Measurements from ENCODE around the gene GLDC.
A peak's percentile ranks its signal among the peaks of the same experiment; 100 is the strongest.

Gene GLDC

DNA sequence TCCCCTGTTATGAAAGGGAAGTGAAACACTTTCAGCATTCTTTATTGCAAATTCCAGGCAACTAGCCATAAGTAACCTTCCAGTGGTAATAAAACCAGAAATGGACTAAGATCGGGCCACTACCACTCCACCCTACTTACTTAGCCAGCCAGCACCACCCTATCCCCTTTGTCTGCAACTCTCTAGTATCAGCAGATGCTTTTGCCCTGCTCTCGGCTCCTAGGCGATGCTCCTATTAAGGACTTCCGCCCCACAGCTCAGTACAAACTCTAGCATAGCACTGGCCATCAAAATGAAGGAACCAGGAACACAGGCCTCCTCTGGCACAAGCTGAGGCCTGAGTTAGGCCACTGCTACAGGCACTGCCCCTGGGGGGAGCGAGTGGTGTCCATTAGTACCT lies 81.2 kb downstream of the GLDC start:
- no peaks in the 10 kb centered on the region for H3K9me3 ChIP-seq (ENCODE audit: control insufficient read depth, low read length)
- H3K4me3 ChIP-seq (ENCODE audit: low read length) = no peak overlapping the region
- H3K4me1 ChIP-seq (ENCODE audit: control insufficient read depth, insufficient read depth, low read length) = peaks cover 40% of the 10 kb centered on the region
- no peaks in the 10 kb centered on the region for H3K36me3 ChIP-seq (ENCODE audit: control insufficient read depth, insufficient read depth, low read length, severe bottlenecking)
- no peak for DNase-seq (ENCODE audit: low read depth)
- H3K9ac ChIP-seq (ENCODE audit: low read length) = peak overlapping the region; percentile 54
- H3K27me3 ChIP-seq (replicated peaks; ENCODE audit: control insufficient read depth, insufficient read depth, low read length) = no peaks in the 10 kb centered on the region

DNA sequence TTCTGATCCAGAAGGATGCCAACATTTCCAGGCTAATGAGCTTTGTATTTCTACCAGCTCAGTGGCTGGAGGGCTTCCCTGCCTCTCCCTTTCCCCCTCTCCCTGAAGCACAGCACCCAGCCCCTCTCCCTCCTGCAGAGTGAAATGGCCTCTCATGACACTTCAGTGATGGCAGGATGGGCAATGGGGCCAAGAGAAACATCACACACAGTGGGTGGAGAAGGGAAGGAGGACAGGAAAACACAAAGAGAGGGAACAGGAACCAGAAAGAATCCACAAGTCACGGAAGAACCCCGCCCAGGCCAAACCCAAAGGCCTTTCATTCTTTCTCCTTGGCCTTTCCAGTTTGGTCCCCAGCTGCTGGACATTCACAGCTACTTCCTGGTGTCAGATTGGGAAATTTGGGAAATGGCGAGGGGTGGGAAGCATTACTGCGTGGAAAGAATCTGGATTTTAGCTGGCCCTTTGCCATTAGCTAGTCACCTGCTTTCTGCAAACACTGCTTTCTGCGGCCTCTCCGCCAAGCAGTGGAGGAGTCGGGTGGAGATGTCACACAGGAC lies 82.6 kb downstream of the GLDC start:
- H3K27me3 ChIP-seq (replicated peaks; ENCODE audit: control insufficient read depth, insufficient read depth, low read length) = no peaks in the 10 kb centered on the region
- H3K36me3 ChIP-seq (ENCODE audit: control insufficient read depth, insufficient read depth, low read length, severe bottlenecking) = no peaks in the 10 kb centered on the region
- peaks cover 39% of the 10 kb centered on the region for H3K4me1 ChIP-seq (ENCODE audit: control insufficient read depth, insufficient read depth, low read length)
- H3K9ac ChIP-seq (ENCODE audit: low read length) = no peak overlapping the region
- H3K4me3 ChIP-seq (ENCODE audit: low read length) = no peak overlapping the region
- H3K9me3 ChIP-seq (ENCODE audit: control insufficient read depth, low read length) = no peaks in the 10 kb centered on the region
- no peak for DNase-seq (ENCODE audit: low read depth)

DNA sequence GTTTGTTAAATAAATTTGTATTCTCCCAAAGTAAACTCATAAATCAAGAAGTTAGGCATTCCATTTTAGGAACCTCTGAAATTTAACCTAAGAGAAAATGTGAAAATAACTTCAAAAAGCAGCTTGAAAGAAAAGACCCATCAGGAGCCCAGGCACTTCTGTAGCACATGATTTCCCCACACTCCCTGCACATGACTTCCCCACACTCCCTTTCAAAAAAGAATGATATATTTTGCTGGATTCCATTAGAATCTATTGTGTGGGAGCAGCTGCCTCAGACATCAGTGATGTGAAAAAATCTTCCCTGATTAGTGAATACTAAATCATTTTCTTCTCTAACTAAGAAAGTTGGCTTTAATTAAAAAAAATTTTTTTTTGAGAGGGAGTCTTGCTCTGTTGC lies 83.3 kb downstream of the GLDC start:
- Histone ChIP-seq H3K9me3 (ENCODE audit: control insufficient read depth, low read length) (no peaks in the 10 kb centered on the region), H3K4me3 (ENCODE audit: low read length) (no peak overlapping the region), H3K9ac (ENCODE audit: low read length) (no peak overlapping the region), H3K36me3 (ENCODE audit: control insufficient read depth, insufficient read depth, low read length, severe bottlenecking) (no peaks in the 10 kb centered on the region), H3K27me3 (replicated peaks; ENCODE audit: control insufficient read depth, insufficient read depth, low read length) (no peaks in the 10 kb centered on the region), H3K4me1 (ENCODE audit: control insufficient read depth, insufficient read depth, low read length) (peaks cover 31% of the 10 kb centered on the region)
- no peak for DNase-seq (ENCODE audit: low read depth)

DNA sequence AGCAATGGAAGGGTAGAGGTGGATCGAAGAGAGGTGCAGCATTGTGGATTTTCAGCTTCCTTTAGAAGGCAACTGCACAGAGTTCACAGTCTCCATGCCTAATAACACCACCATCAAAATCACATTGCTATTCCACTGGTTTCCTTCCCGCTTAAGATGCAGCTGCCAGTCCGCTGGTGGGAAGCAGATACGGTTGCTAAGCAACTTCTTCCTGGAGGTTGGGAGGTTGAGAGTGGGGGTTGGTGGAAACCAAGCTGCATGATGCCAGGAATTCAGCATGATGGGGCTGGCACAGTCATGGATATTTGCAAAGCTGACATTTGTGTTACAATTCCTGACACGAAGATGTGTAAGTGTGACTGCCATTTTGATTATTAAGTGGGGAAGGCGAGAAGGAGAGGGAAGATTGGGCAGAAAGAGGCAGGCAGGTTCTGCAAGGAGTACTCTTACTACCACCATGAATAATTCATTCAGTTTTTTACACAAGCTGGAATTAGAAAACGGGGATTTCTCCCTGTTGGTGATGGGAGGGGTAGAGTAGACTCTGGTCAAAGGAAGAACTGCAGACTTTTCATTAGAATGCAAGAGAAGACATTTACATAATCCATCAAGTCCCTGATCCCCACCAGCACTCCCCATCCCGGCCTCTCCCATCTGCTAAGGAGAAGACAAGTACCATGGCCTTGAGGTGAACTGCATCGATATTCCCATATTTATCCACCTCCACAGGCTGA lies 87.5 kb downstream of the GLDC start:
- Histone ChIP-seq H3K27me3 (replicated peaks; ENCODE audit: control insufficient read depth, insufficient read depth, low read length) (no peaks in the 10 kb centered on the region), H3K36me3 (ENCODE audit: control insufficient read depth, insufficient read depth, low read length, severe bottlenecking) (no peaks in the 10 kb centered on the region), H3K9ac (ENCODE audit: low read length) (no peak overlapping the region), H3K4me1 (ENCODE audit: control insufficient read depth, insufficient read depth, low read length) (peaks cover 2% of the 10 kb centered on the region), H3K9me3 (ENCODE audit: control insufficient read depth, low read length) (no peaks in the 10 kb centered on the region), H3K4me3 (ENCODE audit: low read length) (no peak overlapping the region)
- DNase-seq (ENCODE audit: low read depth) = no peak

DNA sequence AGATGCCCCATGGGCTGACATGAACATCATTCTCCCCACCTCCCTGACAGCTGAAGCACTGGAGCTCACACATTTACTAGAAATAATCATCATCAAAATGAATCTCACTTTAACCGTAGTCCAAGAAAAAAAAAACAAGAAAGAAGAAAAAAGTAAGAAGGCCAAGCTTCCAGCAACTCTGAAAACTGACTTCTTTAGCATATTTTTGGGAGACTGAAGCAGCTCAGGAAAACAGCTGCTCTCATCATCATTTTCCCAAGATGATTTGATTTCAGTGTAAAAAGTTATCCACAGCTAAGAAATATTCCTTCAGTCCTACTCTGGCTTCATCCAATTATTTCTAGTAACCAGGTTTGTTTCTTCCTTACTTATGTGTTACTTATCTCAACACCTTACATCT lies 91.7 kb downstream of the GLDC start:
- H3K36me3 ChIP-seq (ENCODE audit: control insufficient read depth, insufficient read depth, low read length, severe bottlenecking) = no peaks in the 10 kb centered on the region
- H3K9ac ChIP-seq (ENCODE audit: low read length) = no peak overlapping the region
- no peaks in the 10 kb centered on the region for H3K27me3 ChIP-seq (replicated peaks; ENCODE audit: control insufficient read depth, insufficient read depth, low read length)
- H3K4me1 ChIP-seq (ENCODE audit: control insufficient read depth, insufficient read depth, low read length) = no peaks in the 10 kb centered on the region
- no peak overlapping the region for H3K4me3 ChIP-seq (ENCODE audit: low read length)
- H3K9me3 ChIP-seq (ENCODE audit: control insufficient read depth, low read length) = no peaks in the 10 kb centered on the region
- DNase-seq (ENCODE audit: low read depth) = no peak

DNA sequence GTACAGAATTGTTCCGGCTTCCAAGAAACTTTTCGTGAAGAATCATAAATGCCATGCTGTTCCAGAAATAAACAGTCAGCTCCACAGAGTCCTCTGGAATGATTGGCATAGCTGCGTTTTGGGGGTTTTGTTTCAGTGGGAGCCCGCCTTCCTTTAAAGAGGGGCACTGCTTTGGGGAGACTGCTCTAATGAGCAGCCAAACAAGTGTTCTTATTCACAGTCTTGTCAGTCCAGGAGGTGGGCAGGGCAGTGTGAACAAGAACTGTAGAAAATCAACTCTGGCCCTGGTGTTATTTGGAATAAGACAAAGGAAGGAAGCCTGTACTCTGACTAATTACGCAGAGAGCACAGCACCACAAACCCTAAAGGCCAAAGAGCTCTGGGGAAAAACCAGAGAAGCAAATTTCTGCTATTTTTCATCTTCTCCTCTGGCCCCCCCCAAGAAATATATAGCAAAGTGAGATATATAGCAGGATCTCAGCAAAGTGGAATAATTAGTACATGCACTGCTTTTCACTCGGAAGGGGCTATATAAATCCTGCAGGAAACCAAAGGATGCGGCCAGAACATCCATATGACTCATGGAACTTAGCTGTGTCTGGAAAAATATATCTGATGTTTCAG lies 92.9 kb downstream of the GLDC start:
- Histone ChIP-seq H3K9ac (ENCODE audit: low read length) (no peak overlapping the region), H3K9me3 (ENCODE audit: control insufficient read depth, low read length) (no peaks in the 10 kb centered on the region), H3K4me3 (ENCODE audit: low read length) (no peak overlapping the region), H3K36me3 (ENCODE audit: control insufficient read depth, insufficient read depth, low read length, severe bottlenecking) (no peaks in the 10 kb centered on the region), H3K4me1 (ENCODE audit: control insufficient read depth, insufficient read depth, low read length) (no peaks in the 10 kb centered on the region), H3K27me3 (replicated peaks; ENCODE audit: control insufficient read depth, insufficient read depth, low read length) (no peaks in the 10 kb centered on the region)
- DNase-seq (ENCODE audit: low read depth) = peak; percentile 57

DNA sequence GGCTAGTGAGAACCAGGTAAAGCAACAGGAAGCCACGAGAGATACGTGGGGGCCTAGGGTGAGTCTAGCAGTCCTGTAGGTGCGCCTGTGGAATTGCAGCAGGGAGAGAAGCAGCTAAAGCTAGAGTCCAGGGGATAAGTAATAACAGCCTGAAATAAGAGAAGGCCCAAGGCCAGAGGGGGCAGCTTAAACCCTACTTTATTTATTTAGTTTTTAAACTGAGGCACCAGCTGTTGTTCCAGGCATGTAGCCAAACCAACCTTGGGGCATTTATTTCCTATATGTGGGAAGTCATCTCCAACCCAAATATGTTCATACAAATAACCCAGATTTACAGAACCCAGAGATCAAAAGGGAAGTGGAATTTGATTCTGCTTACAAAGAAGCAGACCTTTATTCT lies 93.5 kb downstream of the GLDC start:
- Histone ChIP-seq H3K9ac (ENCODE audit: low read length) (no peak overlapping the region), H3K36me3 (ENCODE audit: control insufficient read depth, insufficient read depth, low read length, severe bottlenecking) (no peaks in the 10 kb centered on the region), H3K9me3 (ENCODE audit: control insufficient read depth, low read length) (no peaks in the 10 kb centered on the region), H3K4me3 (ENCODE audit: low read length) (no peak overlapping the region), H3K4me1 (ENCODE audit: control insufficient read depth, insufficient read depth, low read length) (no peaks in the 10 kb centered on the region), H3K27me3 (replicated peaks; ENCODE audit: control insufficient read depth, insufficient read depth, low read length) (no peaks in the 10 kb centered on the region)
- peak; percentile 84 for DNase-seq (ENCODE audit: low read depth)

DNA sequence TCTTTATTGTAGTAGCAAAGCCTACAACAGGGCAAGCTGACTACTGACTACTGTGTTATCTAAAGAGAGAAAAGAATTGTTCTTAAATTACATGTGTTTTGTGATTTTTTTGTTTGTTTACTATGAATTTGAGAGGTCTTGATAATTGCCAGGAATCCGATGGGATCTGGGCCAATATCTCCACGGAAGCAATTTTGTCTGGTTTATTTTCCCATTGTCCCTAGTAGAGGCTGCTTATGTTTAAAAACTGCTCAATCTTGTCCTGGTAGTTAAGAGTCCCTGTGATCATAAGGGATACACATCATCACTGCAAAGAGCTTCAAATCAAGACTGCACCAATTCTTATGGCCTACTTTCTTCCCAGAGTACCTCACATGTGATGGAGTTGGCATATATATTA lies 94.4 kb downstream of the GLDC start:
- H3K27me3 ChIP-seq (replicated peaks; ENCODE audit: control insufficient read depth, insufficient read depth, low read length) = no peaks in the 10 kb centered on the region
- H3K9me3 ChIP-seq (ENCODE audit: control insufficient read depth, low read length) = no peaks in the 10 kb centered on the region
- H3K4me1 ChIP-seq (ENCODE audit: control insufficient read depth, insufficient read depth, low read length) = no peaks in the 10 kb centered on the region
- no peak overlapping the region for H3K9ac ChIP-seq (ENCODE audit: low read length)
- peak; percentile 25 for DNase-seq (ENCODE audit: low read depth)
- no peaks in the 10 kb centered on the region for H3K36me3 ChIP-seq (ENCODE audit: control insufficient read depth, insufficient read depth, low read length, severe bottlenecking)
- H3K4me3 ChIP-seq (ENCODE audit: low read length) = no peak overlapping the region

DNA sequence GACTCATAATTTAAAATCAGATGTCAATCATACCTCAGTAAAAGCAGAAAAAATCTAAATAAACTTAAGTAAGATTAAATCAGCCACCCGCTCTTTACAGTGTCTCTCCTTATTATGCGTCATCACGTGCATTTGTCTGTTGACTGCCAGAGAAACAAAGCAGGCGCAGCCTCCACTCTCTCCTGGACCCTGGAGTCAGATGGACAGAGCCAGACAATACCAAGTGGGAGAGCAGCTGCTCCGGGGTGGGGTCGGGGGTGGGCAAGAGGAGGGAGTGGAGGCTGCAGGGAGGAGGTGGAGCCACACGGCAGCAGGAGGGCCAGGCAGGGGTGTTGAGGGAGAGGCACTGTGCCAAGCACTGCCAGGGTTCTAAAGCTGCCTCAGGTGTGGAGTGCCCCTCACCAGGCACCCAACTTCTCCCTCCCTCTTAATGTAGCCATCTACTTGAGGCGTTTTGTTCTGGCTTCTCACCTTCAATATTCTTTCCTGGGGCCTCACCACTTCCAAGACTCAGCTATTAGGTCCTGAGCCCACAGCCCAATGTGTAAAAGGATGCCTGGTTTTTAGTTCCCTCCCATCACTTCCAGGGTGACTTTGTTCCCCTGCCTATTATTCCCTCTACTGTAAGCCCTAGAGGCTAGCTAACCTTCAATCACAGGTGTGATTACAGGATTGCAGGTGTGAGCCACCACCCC lies 96.3 kb downstream of the GLDC start:
- Histone ChIP-seq H3K4me3 (ENCODE audit: low read length) (no peak overlapping the region), H3K27me3 (replicated peaks; ENCODE audit: control insufficient read depth, insufficient read depth, low read length) (no peaks in the 10 kb centered on the region), H3K9ac (ENCODE audit: low read length) (no peak overlapping the region), H3K9me3 (ENCODE audit: control insufficient read depth, low read length) (no peaks in the 10 kb centered on the region), H3K4me1 (ENCODE audit: control insufficient read depth, insufficient read depth, low read length) (no peaks in the 10 kb centered on the region), H3K36me3 (ENCODE audit: control insufficient read depth, insufficient read depth, low read length, severe bottlenecking) (no peaks in the 10 kb centered on the region)
- no peak for DNase-seq (ENCODE audit: low read depth)

DNA sequence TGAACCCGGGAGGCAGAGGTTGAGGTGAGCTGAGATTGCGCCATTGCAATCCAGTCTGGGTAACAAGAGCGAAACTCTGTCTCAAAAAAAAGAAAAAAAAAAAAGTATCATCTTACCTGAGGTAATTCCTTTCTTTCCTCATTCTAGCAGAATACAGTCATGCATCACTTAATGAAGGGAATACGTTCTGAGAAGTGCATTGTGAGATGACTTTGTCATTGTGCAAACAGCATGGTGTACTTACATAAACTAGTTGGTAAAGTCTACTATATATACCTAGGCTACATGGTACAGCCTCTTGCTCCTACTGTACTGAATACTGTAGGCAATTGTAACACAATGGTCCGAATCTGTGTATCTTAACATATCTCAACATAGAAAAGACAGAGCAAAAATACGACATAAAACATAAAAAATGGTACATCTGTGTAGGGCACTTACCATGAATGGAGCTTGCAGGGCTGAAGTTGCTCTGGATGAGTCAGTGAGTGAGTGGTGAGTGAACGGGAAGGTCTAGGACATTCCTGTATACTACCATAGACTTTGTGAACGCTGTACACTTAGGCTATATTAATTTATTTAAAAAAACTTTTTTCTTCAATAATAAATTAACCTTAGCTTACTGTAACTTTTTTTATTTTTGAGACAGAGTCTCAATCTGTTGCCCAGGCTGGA lies 100.4 kb downstream of the GLDC start:
- Histone ChIP-seq H3K4me1 (ENCODE audit: control insufficient read depth, insufficient read depth, low read length) (no peaks in the 10 kb centered on the region), H3K4me3 (ENCODE audit: low read length) (no peak overlapping the region), H3K27me3 (replicated peaks; ENCODE audit: control insufficient read depth, insufficient read depth, low read length) (no peaks in the 10 kb centered on the region), H3K9ac (ENCODE audit: low read length) (no peak overlapping the region), H3K36me3 (ENCODE audit: control insufficient read depth, insufficient read depth, low read length, severe bottlenecking) (no peaks in the 10 kb centered on the region), H3K9me3 (ENCODE audit: control insufficient read depth, low read length) (no peaks in the 10 kb centered on the region)
- DNase-seq (ENCODE audit: low read depth) = no peak

DNA sequence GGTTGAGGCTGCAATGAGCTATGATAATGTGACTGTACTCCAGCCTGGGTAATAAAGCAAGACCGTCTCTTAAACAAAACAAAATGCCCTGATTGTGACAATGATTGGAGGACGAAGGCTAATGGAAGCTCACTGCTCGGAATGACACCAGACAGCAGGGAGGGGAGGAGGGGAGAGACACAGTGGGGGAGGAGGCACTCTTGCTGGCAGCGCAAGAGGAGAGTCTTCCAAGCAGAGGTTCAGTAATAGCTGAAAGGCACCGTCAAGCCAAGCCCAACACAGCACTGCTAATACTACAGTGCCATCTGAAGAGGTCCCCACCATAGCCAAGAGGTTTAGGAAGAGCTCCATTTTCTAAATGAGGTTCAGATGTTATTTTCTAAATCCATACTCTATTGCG lies 102.3 kb downstream of the GLDC start:
- DNase-seq (ENCODE audit: low read depth) = no peak

More for the DNA sequence above, 102.3 kb downstream of the GLDC start:
- H3K9me3 ChIP-seq (ENCODE audit: control insufficient read depth, low read length) = no peaks in the 10 kb centered on the region
- no peak overlapping the region for H3K4me3 ChIP-seq (ENCODE audit: low read length)
- peaks cover 4% of the 10 kb centered on the region for H3K4me1 ChIP-seq (ENCODE audit: control insufficient read depth, insufficient read depth, low read length)
- H3K9ac ChIP-seq (ENCODE audit: low read length) = no peak overlapping the region
- H3K36me3 ChIP-seq (ENCODE audit: control insufficient read depth, insufficient read depth, low read length, severe bottlenecking) = no peaks in the 10 kb centered on the region
- H3K27me3 ChIP-seq (replicated peaks; ENCODE audit: control insufficient read depth, insufficient read depth, low read length) = no peaks in the 10 kb centered on the region

All from adipocyte (in vitro differentiated cells).